T-helper 2 cell (primary cell): ENCODE measurements around the gene PLEKHA6.

Experiments used
- DNase-seq, 5 experiments: peaks; one replicate each; pipeline versions ENCODE4 v3.0.0 to v3.0.0-alpha.2; 2012 to 2022

The PLEKHA6 gene

DNA sequence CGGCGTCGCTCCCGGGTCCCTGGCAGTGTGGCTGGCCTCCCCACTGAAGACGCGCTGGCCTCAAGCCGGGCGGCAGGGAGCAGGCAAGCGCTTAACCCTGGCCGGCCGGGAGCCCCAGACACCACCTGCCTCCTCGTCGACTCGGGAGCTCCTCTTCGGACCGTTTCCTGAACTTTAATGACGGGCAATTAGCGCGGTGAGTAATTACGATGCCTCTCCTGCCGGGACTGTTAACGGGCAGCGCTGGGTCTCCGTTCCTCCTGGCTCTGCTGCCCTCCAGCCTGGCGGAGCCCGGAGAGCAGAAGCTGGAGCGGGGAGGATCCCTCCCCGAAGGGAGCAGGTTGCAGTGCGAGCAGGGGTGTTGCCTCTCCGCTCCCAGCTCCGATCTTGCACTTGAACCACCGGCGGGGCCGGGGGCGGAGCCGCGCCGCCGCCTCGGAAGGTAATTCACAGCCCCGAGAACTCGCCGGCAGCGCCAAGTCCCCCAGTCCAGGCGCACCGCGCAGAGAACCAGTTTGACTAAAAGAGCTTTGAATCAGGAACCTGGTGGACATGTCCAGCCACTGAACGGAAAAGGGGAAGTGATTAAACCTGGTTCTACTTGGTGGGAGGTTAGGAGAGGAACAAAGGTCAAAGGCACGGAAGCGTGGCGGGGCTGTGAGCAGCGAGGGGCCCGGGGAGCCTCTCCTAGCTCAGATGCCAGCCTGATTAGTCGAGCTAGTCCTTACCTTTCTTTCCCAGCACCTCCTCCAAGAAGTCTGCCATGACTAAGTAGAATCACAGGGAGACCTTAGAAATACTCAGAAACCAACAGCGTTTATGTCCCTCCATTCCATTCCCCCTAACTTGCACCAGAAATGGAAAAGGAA is 18.3 kb upstream of the PLEKHA6 start:
- DNase-seq, result peak; percentile 22 to 39 (median 32)

DNA sequence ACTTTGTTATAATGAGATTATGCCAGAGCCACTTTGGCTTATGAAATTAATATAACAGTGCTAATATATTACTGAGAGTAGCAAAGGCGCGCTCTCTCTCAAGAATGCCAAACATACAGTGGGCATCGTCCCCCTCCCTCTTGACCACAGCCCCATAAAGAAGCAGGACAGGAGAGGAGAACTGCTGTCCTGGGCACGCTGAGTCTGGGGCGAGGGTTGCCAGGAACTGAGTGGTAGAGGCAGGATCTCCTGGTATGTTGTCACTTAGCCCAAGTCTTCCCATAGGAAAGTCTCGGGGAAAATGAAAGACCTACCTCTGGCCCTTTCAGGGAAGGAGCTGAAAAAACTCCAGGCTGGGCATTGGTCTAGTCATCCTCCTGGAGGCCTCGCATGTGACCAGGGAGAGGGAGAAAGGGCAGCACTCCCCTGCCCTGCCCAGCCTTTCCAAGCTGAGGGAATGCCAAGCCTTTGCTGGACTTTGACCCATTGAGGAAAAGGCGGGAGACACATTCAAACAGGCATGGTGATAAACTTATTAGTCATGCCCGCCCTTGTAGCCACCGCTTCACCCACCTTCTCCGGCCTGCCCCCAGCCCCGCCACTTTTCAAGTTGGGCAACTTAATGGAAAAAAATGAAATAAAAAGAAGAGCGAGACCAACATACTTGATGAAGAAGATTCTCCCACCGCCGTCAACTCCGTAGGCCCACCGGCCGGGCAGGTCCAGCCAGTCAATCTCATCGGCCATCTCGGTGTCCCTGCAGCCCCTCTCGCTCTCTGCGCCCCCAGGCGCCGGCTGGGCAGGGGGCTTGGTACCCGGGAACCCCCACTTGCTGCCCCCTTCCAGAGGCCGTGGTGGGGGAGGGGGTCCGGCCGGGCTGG is 17.4 kb upstream of the PLEKHA6 start:
- DNase-seq, result no peak

DNA sequence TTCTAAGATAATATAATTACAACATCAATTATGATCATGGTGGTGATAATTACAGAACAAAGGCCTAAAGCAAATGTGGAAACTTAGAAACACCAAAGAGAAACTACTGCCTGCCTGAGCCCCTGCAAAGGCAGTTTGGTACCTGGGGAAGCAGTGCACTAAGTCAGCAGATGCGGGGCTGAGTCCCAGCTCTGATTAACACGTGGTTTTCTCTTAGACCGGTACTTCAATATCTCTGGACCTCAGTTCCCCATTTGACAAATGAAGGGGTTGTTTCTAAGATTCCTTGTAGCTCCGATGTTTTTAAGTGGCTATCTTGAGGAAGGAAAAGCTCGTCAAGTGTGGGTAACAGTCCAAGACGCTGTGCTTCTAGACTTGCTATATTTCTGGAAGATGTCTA is 16.7 kb upstream of the PLEKHA6 start:
- no peak for DNase-seq

DNA sequence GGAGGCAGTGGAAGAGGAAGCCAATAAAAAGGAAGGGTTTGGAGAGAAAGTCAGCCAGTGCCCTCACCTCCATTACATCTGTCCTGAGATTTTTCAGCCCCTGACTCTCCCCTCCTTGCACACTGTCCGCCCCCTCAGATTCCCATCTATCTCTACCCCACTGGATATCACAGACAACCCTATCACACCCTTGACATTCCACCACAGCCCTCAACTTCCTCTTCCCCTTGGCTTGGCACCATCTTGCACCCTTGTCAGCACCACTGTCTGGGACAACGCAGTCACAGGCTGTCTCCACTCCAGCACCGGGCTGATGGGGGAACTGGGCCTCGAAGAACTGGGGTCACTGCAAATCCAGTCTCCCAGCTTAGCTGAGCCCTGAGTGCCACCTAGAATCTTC is 14.2 kb upstream of the PLEKHA6 start:
- DNase-seq, result no peak

DNA sequence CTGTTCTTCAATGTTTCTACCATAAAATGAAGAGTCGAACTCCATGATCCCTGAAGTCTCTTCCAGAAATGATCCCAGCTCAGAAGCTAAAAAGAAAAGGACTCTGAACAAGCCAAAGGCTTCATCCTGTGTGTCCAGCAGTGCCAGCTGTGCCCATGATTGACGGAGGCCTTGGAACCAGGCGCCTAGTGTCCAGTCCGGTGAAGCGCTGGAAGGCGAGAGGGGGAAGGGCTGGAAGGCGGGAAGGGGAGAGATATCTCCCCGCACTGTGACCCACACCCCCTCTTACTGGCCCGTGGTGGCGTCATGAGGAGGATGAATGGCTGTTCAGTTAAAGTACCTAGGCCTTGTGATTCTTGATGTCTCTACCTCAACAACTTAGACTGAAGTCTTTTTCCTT is 10.4 kb upstream of the PLEKHA6 start:
- no peak for DNase-seq

DNA sequence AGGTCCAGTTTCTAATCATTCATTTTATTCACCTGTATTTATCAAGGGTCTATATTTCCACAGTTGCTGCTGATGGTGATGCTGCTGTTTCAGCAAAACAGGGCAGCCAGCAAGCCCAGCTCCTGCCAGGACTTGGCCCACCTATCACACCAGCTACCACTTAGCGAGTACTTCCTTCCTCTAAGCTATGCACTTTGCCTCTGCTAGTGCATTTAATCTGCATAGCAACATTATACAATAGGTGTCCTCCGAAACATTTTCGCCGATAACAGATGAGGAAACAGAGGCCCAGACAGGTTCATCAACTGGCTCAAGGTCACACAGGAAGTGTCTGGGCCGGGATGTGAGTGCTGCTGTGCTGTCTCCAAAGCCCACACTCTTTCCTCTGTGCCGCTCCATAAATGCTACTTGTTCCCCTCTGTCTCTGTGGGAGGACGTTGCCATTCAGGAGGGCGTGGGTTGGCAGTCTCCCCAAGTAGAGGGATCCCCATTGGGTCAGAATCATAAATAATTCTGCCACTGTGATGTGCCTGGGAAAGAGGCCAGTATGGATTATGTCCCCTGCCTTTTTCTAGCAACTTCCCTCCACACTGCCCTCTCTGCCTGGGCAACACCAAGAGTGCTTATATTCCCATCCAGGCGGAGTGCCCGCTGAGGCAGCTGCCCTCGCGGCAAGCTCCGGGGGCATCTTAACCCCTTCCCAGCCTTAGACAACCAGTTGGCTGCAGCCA is 9.4 kb upstream of the PLEKHA6 start:
- DNase-seq, result no peak

DNA sequence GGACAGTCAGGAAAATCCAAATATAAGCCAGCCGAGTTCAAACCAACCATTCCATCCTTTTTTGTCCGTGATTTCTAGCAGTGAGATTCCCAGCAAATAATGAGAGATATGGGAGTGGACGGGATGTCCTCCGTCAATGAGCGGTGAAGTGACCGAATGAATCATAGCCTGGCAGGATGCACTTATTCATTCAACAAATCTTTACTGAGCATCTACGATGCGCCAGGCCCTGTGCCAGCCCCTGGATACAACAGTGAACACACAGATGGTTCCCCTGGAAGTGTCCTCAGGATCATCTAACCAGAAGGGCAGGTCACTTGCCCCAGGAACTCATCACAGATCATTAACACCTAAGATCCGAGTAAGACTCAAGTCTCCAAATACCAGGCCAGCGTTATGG is 8.2 kb upstream of the PLEKHA6 start:
- DNase-seq, result no peak

DNA sequence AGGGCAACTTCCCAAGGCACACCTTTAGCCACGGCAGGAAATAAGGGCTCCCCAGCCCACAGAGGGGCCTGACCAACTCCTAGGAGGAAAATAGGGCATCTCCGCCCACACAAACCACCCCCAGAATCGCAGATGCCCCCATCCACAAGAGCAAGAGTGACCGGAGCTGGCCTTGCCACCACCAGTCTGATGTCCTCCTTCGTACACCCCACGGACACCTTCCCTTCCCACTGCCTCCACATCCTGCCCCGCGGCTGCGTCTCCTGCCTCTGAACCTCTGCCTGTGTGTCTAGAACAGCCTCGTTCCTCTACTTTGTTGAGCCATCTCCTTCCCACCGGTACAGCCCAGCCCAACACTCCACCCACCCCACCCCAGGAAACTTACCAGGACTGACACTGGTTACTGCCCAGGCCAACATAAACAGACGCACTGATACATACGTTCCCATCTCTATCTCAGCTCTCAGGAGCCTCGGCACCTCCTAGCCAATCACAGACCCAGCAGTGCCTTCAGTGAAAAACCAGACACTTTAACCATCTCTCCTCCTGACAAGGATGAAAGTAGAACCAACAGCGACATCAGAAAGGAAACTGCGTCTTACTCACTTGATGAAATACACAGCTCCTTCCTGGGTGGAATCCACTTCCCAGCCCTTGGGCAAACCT is 7.6 kb upstream of the PLEKHA6 start:
- no peak for DNase-seq

DNA sequence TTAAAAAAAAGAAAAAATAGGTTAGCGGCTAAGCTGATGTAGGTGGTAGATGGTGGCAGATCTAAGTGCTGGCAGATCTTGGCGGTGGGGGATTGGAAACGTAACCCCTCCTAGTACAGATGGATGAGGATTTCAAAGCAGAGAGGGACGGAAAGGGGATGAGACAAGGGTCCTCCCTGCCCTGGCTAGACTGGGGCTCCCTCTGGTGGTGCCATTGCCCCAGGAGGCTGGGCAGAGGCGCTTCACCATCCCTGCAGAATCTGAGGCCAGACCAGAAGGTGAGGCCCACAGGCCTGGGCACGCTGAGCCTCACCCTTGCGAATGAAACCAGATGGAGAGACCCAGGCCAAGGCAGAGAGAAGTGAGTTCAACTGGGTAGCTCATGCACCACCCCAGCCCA is 7.0 kb upstream of the PLEKHA6 start:
- DNase-seq, result no peak

DNA sequence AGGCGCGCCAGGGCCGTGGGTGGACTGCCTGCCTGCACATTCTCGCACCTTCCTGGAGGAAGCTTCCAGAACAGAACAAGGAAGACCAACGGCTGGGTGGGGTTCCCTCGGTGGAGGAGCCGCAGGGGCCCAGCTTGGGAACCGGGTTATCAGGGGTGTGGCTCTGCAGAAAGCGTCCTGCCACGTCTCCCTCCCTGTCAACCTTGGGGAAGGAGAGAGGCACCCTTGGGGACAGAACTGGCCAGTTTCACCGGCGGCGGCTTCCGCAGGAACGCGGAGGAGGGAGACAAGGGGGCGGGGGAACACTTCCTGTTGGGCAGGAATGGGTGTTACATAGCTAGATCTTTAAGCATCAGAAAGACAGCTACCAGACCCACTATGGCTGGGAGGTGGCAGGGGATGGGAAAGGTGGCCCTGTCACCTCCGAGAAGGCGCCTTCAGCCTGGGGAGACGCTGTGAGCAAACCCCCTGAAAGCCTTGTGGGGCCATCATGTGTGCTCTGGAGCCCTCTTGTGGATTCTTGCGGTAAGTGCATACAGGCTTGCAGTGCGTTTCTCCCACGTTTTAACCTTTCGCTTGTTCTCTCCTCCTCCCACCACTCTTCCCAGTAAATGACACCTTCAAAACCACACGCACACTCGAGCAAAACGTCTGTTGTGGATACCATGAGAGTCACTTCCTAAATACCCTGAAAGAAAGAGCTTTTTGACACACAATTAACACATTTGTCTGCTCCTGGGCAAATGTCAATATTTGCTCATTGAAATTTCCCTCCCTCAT is 3.8 kb upstream of the PLEKHA6 start:
- peak; percentile 35 to 77 (median 59) for DNase-seq

DNA sequence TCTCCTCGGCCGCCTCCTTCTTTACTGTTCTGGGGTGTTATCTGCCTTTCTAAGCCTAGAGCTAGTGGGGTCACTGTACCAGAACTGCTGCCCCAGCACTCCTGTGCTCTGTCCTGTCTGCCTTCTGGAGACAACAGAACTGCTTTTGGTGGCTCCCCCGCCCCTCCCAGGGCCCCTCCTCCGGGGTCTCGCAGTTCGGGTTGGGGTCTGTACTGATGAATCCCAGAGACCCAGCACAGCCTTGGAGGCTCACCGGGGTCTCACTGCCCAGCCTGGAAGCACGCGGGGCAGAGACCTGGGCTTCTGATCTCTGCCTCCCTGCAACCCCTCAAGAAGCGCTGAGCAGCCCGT is 3.2 kb upstream of the PLEKHA6 start:
- no peak for DNase-seq

DNA sequence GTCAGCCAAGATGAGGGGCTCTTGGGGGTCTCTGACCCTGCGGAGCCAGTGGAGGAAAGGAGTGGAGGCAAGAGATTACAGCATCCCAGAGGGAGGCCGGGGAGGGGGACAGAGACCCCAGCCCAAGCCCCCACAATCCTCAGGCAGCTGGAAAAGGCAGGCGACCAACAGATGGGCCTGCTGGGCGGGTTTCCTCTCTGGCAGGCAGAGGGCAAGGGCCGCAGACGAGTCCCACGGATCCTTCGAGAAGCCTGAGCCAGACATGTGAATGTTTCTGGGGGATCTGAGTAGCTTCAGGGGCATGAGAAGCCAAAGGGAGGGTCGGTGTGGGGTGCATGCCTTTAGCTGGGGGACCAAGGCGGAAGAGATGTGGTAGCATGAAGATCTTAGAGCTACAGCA is 2.1 kb upstream of the PLEKHA6 start:
- DNase-seq, result no peak

DNA sequence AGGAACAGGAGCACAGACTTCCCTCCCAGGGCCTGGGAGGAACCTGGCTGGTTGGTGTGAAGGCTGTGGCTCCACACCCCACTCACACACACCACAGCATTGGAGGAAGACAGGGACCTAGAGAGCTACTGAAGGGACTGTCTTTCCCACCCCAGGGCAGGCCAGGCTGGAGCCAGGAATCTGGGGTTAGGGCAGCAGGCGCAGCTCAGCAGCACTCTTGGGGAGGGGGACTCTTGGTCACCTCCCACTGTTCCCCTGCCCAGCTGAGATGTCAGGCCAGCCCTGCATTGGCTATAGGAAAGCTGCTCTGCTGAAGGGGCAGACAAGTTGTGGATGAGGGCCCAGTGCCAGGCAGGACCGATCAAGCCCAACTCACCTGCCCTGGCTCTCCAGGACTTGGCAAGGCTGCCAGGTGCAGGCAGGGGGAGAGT is 1.6 kb upstream of the PLEKHA6 start:
- DNase-seq, result no peak

DNA sequence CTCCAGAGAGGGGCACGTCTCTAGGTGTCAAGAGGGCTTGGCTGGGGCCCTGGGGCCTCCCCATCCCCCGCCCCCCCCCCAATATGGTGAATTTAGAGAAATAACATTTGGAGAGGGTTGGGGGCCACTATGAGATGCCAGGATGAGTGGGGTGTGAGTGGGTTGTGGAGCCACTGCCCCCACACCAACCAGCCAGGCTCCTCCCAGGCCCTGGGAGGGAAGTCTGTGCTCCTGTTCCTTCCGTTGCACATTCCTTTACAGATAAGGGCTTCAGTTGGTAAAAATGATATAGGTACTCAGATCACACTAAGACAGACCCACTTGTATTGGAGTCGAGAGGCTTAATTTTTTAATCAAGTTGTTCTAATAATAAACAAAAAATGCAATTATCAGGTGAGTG is 585 bp upstream of the PLEKHA6 start:
- DNase-seq, result no peak

DNA sequence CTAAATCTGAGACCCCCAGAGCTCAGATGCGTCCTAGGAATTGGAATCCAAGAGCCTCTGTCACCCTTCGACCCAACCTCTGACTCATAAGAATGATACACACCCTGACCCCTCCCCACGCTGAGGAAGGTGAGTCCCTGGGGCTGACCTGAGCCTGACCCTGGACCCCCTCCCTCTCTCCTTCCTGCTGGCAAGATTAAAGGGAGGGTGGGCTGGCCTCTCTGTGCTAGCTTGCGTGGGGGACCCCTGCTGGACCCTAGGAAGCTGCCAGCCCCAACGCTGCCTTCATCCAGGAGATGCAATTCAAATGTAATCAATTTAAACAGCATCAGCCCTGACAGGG is 627 bp downstream of the PLEKHA6 start:
- DNase-seq, result no peak

DNA sequence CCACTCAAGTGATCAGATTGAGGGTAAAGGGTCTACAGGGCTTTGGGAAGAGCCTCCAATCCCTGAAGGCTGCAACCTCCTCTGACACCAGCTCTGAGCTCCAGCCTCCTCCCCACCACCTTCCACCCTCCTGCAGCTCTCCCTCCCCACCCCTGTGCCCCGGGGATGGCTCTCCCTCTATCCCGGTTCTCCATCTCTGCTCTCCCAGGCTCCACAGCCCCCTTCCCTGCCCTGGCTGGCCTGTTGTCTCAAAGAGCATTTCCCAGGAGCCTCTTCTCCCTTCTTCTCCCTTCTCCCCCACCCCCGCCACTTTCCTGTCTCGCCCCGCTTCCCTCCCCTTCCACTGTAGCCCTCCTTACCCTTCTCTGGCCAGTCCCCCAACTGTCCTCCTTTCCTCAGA is 1.1 kb downstream of the PLEKHA6 start:
- no peak for DNase-seq

DNA sequence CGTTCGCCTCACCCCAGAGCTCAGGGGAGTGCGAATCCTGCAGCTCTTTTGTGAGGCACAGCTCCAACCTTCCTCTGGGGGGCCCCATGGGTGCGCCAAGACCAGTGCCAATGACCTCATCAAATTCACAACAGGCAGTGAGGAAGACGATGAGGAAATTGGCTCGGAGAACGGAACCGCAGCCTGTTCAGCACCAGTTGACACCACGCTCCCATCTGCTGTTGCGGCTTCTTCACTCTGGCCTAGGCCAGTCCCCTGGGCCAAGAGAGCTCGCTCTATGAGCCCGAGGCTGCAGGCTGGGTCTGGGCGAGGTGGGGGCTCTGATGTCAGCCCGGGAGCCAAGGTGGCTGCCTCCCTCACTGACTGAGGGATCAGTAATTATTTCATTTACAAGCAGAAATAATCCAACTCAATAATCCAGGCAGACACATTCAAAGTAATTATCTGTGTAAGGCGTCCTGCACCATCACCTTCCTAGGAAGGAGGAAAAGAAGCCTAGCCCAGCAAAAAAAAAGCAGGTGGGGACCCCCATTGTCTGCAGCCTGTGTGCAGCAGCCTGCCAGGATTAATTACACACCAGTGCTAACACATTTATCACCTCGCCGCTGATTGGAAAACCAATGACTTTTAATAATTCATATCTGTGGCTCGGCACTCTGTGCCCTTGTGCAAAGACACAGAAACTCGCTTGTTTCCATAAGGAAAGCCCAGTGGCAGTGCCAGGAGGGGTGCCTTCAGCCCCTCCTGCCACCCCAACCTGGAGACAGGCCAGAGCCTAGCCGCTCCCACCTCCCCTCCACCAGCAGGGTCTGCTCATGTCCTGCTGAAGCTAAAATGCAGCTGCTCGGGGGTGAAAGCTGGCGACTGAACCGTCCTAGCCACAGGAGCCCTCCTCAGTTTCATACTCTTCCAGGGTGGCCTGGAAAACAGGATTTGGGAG is 1.9 kb downstream of the PLEKHA6 start:
- DNase-seq, result no peak

DNA sequence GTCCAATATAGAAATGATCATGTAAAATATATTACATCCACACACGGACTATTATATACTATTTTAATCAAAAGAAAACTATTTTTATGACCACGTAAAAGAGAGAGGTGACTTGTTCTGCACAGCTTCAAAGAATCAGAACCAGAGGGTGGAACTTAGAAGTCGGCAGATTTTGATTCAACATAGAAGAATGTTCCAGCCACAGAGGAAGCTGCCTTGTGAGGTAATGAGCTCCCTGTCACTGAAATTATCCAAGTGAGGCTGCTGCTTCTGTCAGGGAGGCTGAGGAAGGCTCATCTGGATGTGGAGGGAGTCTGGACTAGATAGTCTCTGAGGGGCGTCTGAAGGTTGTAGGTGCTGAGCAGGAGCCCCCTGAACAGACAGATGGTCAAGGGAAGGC is 2.7 kb downstream of the PLEKHA6 start:
- DNase-seq, result no peak

DNA sequence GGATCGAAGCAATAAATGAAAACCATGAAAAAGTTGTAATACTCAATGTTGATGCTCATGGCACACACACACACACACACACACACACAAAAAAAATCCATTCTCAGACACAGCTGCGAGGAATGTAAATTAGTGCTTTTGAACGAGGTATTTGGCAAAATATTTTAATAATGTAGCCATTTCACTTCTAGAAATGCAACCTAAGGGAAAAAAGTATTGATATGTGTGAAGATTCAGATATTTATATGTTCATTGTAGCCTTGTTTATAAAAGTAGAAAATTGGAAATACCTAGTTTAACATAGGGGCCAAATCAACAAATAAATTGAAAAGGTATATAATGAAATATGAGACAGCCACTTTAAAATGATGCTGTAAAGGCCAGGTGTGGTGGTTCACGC is 3.8 kb downstream of the PLEKHA6 start:
- DNase-seq, result no peak

DNA sequence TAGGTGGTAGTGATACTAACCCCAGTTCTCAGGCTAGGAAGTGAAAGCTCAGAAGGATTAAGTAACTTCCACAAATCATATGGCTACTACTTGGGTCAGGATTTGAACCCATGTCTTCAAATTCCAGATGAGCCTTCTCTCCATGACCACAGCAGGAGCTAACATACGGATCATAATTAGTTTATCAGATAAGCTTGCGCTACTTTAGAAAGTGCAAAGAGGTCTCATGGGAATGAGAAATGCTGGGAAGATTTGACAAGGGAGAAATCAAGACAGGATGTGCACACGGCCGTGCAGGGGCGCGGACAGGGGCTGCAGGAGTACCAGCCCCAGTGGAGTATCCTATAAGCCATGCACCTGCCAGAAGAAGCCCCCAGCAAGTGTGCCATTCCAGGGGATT is 5.2 kb downstream of the PLEKHA6 start:
- no peak for DNase-seq
